NCI-H2171 (cell line): Measurements from ENCODE around the gene PDLIM7.

Source experiments
- DNase-seq: peaks from one replicate; lab custom pipeline; 2025; lab: John Stamatoyannopoulos, UW

PDLIM7 gene

DNA sequence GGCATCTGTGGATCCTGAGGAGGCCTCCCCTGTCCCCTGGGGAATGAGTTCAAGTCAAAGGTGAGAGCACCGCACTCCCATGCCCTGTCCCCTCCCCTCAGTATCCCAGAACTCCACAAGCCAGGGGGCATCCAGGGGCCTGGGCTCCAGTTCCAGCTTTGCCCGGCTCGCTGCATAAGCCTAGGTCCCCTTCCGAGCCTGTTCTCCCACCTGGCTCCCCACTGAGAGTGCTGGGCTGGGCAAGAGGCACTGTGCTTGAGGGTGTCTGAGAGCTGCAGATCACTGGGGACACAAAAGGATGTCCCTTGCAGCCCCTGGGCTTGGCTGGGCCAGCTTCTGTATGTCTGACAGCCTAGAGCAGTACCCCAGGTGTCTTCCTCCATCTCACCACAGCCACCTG lies 7.7 kb upstream of the PDLIM7 start:
- DNase-seq = no peak

DNA sequence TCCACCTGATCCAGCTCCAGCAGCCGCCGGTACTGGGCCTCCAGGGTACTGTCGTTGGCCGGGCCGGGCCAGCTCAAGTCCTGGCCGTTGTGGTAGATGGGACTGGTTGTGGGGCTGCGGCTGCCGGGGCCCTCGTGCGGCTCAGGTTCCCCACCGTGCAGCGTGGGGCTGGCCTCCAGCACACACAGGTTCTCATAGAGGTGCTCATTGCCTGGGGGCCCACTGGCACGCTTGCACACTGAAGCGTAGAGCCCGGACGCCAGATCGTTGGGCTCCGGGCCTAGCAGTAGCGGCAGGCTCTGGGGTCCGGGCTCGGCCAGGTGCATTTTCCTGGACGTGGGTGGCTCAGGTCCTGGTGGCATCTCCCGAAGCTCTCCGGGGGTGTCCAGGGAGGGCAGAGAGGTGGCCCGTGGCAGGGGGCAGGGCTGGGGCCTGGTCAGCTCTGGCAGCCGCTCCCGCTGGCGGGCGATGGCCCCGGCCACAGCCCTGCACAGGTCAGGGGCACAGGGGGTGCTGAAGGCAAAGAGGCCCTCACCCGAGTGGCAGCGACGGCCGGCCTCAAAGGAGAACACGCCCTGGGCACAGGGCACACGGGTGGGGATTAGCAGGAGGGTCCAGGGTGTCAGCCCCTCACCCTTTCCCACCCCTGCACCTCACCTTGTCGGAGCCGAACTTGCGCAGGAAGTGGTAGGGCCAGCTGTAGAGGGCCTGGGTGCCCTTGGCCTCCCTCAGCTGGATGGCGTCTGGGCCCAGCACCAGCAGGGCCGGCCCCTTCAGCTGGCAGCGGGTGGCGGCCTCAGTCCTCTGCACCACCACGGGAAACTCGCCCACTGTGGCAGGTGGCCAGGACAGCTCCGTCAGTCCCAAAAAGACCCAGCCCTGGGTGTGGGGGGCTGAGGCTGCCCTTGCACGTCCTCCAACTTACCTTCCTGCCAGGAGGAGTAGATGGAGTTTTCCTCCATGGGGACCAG lies 7.0 kb upstream of the PDLIM7 start:
- DNase-seq = no peak

- no peak for DNase-seq
Observed at GRCh38 chr5:177503351-177504085, 6.1 kb upstream of the PDLIM7 start.

GRCh38 chr5:177502886-177503285 lies 5.5 kb upstream of the PDLIM7 start:
- DNase-seq = no peak

DNA sequence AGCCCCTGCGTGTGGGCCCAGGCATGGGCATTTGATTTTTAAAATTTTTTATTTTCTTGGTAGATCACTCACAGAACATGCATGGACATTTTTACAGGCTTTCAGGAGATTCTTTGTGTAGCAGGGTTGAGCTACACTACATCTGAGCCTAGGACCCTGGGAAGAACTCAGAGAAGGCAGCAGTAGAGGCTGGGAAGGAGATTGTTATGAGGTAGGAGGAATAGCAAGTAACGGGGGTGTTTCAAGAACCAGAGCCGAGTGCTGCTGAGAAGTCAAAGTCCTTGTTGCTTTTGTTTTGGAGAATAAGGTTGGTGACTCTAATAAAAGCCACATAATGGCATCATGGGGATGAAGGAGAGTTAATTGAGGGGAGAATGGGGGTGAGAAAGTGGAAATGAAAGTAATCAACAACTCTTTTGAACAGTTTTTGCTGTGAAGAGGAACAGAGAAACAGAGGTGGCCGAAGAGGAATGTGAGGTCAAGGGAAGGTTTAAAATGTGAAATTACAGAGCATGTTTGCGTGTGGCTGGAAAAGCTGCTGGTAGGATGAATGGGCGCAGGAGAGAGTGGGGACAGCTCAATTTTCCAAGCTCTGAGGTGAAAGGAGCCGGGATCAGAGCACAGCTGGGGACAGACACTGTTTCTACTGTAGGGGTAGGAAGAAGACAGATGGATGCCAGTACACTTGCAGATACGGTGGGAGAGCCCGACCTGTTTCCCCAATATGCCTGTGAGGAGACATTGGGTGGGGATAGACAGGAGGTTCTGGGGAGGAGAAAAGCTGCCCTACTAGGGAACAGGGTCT lies 4.7 kb upstream of the PDLIM7 start:
- no peak for DNase-seq

DNA sequence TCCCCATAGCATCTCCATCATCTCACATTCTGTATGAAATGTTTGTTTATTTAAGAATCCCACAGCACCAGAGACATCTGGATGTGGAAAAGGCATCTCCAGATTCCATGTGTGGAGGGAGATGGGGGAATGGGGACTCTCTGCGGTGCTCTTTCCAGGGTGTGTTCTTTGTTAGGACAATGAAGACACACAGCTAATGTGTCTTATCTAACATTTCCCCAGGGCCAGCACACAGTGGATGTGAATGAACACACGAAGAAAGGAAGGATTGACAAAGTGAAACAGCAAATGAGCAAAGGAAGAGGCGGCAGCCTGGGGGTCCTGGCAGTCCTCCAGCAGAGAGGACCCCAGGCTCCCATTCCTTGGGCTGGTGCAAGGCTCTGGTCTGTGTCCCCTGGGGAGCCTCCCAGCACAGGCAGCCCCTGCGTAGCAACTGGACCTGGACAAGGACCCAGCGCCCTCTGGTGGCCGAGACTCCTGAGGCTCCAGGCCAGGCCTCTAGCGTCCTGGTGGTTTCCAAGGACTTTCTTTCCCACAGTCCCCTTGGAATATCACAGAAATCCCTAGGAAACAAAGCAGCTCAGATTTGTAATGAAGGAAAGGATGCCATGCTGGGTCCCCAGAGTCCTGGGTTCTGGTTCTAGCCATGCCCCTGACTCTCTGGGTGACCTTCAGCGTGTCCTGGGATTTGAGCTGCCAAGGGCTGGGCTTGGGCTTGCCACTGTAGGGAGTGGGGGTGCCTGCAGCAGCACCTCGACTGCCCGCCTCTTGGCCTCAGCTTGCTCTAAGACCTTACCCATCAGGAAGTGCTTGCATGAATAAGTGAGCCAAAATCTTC lies 3.5 kb upstream of the PDLIM7 start:
- peak; percentile 51 for DNase-seq

GRCh38 chr5:177499842-177500241 lies 2.4 kb upstream of the PDLIM7 start:
- DNase-seq = no peak

GRCh38 chr5:177498013-177498787 lies 796 bp upstream of the PDLIM7 start:
- DNase-seq = no peak

DNA sequence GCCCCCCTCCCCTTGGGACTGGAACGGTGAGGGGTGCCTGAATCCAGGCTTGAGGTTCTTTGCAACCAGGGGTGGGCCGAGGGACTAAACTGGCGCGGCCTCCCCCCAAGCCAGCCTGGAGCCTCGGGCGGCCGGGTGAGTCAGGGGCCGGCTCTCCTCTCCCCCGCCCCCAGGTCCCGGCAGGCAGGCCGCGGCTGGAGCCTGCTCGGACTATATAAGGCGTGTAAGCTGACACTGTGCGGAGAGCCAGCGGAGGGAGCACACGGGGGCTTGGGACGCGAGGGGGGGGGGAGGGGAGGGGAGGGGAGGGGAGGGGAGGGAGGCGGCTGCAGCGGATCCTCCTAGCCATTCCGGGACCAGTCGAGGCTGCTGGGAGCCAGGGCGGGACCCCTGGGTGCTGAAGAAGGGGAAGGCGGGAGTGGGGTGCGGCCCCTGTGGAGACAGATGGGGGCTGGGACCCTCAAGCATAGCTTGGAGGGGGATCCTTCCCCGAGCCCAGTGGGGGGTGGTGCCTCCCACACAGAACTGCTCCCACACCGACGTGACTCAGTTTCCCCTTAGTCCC lies 595 bp downstream of the PDLIM7 start:
- DNase-seq = peak; percentile 32

DNA sequence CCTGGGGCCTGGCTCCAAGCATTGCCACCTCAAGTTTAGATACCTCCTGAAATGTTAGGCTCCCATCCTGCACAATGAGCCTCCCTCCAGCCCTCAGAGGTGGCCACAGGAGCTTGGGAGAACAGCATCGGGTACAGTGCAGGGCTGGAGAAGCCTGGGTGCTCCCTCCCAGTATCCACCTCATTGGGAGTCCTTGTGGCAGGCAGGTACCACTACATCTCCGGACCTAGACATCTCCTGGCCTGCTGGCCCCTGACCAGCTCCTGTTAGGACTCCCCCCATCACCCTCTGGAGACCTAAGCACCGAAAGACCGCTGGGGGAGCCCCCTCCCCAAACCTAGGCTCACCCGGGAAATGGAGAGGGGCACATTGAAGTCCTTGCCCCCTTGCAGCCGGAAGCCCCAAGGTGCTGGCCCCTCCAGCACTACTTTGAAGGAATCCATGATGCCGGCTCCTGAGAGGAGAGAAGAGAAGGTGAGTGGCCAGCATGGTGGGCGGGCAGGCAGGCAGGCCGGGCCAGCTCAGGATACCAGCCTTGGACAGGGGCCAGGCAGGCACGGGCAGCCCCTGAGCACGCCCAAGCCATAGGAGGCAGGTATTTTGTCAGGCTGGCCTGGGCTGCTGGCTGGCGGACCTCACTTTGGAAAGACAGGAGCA lies 1.2 kb downstream of the PDLIM7 start:
- DNase-seq = no peak

DNA sequence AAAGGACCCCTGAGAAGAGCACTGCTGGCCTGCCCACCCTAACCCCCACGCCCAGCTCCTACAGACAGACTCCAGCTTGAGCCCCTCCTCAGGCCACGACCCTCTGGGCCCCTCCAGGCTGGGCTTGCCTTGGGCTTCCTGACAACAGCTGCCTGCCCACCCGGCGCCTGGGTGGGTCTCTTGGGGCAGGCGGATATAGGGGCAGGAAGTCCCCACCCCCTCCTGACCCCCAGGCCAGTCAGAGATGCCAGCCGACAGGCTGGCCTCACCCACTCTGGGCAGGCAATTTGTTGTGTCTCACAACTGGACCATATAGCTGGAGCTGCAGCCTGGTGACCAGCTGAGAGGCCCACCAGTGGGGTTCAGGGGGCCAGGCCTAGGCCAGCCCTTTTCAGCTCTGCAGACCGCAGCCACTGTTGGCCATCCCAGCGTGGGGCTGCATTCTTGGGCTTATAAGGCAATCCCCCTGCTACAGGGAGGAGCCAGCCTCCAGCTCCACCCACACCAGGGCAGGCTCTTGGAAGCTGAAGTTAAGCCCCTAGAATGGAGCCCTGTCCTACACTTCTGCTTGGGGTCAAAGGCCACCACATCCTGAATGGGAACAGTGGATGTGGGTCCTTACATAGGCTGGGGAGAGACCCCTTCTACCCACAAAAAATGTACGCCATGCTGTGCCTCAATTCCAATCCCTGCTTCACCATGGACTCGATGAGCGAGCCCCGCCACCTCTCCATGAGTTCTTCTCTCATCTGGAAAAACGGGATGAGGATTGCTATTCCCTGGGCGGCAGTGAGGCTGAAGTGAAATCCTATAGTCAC lies 2.0 kb downstream of the PDLIM7 start:
- no peak for DNase-seq

DNA sequence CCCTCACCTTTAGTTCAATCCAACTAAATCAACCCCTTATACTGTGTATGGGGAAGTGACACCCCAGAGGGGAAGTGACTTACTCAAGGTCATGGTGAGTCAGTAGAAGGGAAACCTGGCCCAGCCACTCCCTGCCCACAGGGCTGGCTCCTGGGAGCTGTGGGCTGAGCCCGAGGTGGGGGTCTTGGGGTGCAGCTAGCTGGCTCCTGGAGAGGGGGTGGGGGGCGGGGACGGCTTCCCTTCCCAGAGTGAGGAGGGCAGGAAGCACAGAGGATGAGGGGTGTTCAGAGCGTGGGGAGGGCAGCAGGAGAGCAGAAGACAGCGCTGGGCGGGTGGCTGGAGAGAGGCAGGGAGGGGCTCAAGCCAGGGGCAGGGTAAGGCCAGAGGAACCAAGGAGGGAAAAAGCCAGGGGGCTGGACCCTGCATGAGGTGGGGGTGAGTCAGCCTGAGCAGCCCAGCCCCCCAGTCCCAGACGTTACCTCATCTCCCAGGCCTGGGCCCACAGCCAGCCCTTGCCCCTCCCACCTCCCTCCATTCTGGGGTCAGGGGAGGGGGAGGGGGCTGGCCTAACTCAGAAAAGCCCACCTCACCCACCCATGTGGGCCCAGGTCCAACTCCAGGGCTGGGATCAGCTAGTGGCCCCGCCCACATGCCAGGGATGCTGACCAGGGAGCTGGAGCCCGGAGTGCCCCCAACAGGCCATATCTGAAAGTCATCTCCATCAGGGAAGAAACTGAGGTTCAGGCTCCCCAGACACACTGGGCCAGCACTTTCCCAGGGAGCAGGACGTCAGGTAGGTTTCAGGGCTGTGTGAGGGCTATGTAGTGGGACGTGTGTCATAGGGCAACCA lies 2.8 kb downstream of the PDLIM7 start:
- DNase-seq = no peak

- no peak for DNase-seq
Observed at GRCh38 chr5:177493795-177494345, 3.5 kb downstream of the PDLIM7 start.

GRCh38 chr5:177492841-177493240 lies 4.6 kb downstream of the PDLIM7 start:
- DNase-seq = no peak

DNA sequence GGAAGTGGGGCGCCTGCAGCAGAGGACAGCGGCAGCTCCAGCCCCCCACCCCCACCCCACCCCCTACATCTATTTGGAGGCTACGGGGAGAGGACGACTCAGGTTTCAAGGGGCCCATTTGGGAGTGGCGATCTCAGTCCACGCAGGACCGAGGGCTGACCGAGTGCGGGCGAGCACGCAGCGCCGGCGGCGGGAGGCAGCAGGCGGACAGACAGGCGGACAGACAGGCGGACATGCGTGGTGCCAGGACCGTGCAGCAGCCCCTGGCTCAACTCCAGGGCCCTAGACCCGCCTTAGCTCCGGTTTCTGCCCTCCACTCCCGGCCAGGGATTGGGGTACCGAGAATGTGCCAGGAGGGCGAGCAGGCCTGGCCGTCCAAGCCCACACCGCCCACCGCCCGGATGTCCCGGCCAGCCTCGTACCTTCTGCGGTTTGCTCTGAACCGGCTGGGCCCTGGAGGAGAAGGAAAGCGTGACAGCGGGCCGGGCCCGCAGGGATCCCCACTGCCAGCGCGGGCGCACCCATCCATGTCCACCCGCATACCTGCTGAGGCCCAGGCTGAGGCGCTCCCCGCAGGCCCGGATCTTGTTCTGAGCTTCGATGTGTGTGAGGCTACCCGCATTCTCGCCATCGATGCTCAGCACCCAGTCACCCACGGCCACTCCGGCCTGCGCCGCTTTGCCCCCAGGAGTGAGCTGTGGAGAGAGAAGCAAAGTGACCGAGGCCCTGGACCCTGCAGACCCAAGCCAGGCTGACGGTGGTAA lies 5.2 kb downstream of the PDLIM7 start:
- DNase-seq = no peak

GRCh38 chr5:177491429-177491945 lies 5.9 kb downstream of the PDLIM7 start:
- peak; percentile 27 for DNase-seq

GRCh38 chr5:177490992-177491391 lies 6.4 kb downstream of the PDLIM7 start:
- no peak for DNase-seq
